ENCODE results near the gene KCNS1.

DNA sequence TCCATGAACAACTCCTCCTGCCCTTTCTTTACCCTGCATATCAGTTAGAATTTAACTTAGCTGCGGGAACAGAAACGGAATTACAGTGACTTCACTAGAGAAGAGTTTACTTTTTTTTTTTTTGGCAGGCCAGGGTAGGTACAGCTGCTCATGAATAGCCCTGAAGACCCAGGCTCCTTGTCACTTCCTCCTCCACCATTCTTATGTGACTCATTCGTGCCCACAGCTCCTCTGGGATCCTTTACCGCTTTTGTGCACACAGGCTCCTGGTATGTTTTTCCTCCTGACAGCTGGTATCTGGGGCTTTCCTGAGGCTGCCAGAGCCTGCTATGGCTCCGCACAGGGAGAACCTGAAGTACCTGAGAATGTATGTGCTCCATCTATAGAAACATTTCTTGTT lies 3.9 kb upstream of the KCNS1 start:
- TF ChIP-seq, protein P1, sequence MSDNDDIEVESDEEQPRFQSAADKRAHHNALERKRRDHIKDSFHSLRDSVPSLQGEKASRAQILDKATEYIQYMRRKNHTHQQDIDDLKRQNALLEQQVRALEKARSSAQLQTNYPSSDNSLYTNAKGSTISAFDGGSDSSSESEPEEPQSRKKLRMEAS (IDR thresholded peaks at IDR 0.05) = no peak
- TF ChIP-seq, protein P2, sequence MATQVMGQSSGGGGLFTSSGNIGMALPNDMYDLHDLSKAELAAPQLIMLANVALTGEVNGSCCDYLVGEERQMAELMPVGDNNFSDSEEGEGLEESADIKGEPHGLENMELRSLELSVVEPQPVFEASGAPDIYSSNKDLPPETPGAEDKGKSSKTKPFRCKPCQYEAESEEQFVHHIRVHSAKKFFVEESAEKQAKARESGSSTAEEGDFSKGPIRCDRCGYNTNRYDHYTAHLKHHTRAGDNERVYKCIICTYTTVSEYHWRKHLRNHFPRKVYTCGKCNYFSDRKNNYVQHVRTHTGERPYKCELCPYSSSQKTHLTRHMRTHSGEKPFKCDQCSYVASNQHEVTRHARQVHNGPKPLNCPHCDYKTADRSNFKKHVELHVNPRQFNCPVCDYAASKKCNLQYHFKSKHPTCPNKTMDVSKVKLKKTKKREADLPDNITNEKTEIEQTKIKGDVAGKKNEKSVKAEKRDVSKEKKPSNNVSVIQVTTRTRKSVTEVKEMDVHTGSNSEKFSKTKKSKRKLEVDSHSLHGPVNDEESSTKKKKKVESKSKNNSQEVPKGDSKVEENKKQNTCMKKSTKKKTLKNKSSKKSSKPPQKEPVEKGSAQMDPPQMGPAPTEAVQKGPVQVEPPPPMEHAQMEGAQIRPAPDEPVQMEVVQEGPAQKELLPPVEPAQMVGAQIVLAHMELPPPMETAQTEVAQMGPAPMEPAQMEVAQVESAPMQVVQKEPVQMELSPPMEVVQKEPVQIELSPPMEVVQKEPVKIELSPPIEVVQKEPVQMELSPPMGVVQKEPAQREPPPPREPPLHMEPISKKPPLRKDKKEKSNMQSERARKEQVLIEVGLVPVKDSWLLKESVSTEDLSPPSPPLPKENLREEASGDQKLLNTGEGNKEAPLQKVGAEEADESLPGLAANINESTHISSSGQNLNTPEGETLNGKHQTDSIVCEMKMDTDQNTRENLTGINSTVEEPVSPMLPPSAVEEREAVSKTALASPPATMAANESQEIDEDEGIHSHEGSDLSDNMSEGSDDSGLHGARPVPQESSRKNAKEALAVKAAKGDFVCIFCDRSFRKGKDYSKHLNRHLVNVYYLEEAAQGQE (IDR thresholded peaks at IDR 0.05; ENCODE audit: low read depth) = no peak
- TF ChIP-seq TAF1 (IDR thresholded peaks at IDR 0.05; ENCODE audit: low read depth) = no peak
- TF ChIP-seq EGR1 (IDR thresholded peaks at IDR 0.05) = no peak
- TF ChIP-seq EP300 (IDR thresholded peaks at IDR 0.05; ENCODE audit: borderline replicate concordance) = no peak
